CD4-positive, alpha-beta T cell (primary cell): Measurements from ENCODE around the gene TRMT44. TPM values are rescaled to one million over a fixed set of nuclear protein-coding genes. Genes with fewer than 3 reads are reported as not detected.
A peak's percentile ranks its signal among the peaks of the same experiment; 100 is the strongest.

Source experiments
- ATAC-seq: fragments of 200-7000 bp; cut with Tn5 transposase; one replicate; pipeline ENCODE4 v1.10.0; 2022; ENCODE audit warnings: mild to moderate bottlenecking; ENCODE audit not compliant: poor library complexity
- CTCF ChIA-PET: fragments of 350-600 bp; sonication (Branson Sonifier 250); formaldehyde crosslinking; loops from one replicate; lab custom pipeline; 2021; ENCODE audit warnings: antibody characterized with exemption, inconsistent platforms; lab: Charles Lee
- POLR2A ChIA-PET: fragments of 350-600 bp; sonication (Branson Sonifier 250); formaldehyde crosslinking; loops from one replicate; lab custom pipeline; 2021; ENCODE audit warnings: antibody characterized with exemption, inconsistent platforms; lab: Charles Lee
- DNase-seq, 14 experiments: peaks; one replicate each; pipeline ENCODE4 v3.0.0-alpha.2; 2013 to 2020; ENCODE audit warnings: mixed read lengths in 2 of 14
- H3K27ac ChIP-seq, 2 donors: one replicate each; pipeline versions ENCODE4 v1.5.1 to v1.7.0; 2013; ENCODE audit warnings: low read length in 2 of 2, low read depth in 1 of 2, mild to moderate bottlenecking in 1 of 2
- H3K27me3 ChIP-seq, 2 experiments: 1 replicate in 1 of 2; 2 replicates in 1 of 2; pipeline versions ENCODE4 v1.6.1 to v1.7.0; 2013; ENCODE audit warnings: low read length in 2 of 2, control low read depth in 1 of 2, mild to moderate bottlenecking in 1 of 2, moderate library complexity in 1 of 2; ENCODE audit not compliant: insufficient read depth in 2 of 2, control insufficient read depth in 1 of 2
- H3K36me3 ChIP-seq: one replicate; pipeline ENCODE4 v1.6.1; 2013; ENCODE audit warnings: low read length, control low read depth; ENCODE audit not compliant: insufficient read depth
- H3K4me1 ChIP-seq: one replicate; pipeline ENCODE4 v1.6.1; 2013; ENCODE audit warnings: low read length, control low read depth; ENCODE audit not compliant: insufficient read depth
- H3K4me3 ChIP-seq: one replicate; pipeline ENCODE4 v1.5.1; 2013; ENCODE audit warnings: mild to moderate bottlenecking, low read length, moderate library complexity
- H3K9me3 ChIP-seq, 2 experiments: 1 replicate in 1 of 2; 2 replicates in 1 of 2; pipeline versions ENCODE4 v1.6.1 to v1.7.0; 2013; ENCODE audit warnings: low read length in 2 of 2, mild to moderate bottlenecking in 2 of 2, control low read depth in 1 of 2, moderate library complexity in 1 of 2; ENCODE audit not compliant: control insufficient read depth in 1 of 2, insufficient read depth in 1 of 2
- H3K27ac Mint-ChIP-seq: one replicate; pipeline ENCODE4 v1.8.0; 2020; ENCODE audit warnings: mixed read lengths
- H3K27me3 Mint-ChIP-seq: one replicate; pipeline ENCODE4 v1.8.0; 2021; ENCODE audit warnings: mixed read lengths
- H3K36me3 Mint-ChIP-seq: one replicate; pipeline ENCODE4 v1.8.0; 2021; ENCODE audit warnings: low read depth, mixed read lengths
- H3K4me1 Mint-ChIP-seq: one replicate; pipeline ENCODE4 v1.8.0; 2021; ENCODE audit warnings: low read depth, mixed read lengths
- H3K4me3 Mint-ChIP-seq: one replicate; pipeline ENCODE4 v1.8.0; 2020; ENCODE audit warnings: mild to moderate bottlenecking, mixed read lengths
- H3K9me3 Mint-ChIP-seq: one replicate; pipeline ENCODE4 v1.8.0; 2020; ENCODE audit warnings: mixed read lengths
- CTCF ChIP-seq: fragments of 200-600 bp; IDR thresholded peaks from one replicate; pipeline ENCODE4 v1.8.0; 2022; ENCODE audit warnings: antibody characterized with exemption, mild to moderate bottlenecking
- intact Hi-C, 2 experiments: fragments of 100-400 bp; cut with DNase I in 1 of 2; cut with micrococcal nuclease in 1 of 2; formaldehyde crosslinking; loops; one replicate each; pipeline versions ENCODE4 v1.15.1 to v1.9.0; 2023 to 2025; cut with DNase I, micrococcal nuclease
- total RNA-seq, 174 experiments: library from RNA in 2 of 174; stranded (reverse) in 2 of 174; gene quantifications; one replicate each; pipeline ENCODE4 v1.2.3 and lab custom pipeline; 2021 to 2026

The TRMT44 gene
- total RNA-seq, 2 experiments from 2014 or later: 25.6 to 29.2 TPM

- peaks cover 67% of the 10 kb centered on the region for H3K4me1 Mint-ChIP-seq
- no peak overlapping the region for H3K4me3 ChIP-seq
- peaks cover 34% of the 10 kb centered on the region for H3K4me1 ChIP-seq
- H3K4me3 Mint-ChIP-seq: peak overlapping the region; percentile 87
- POLR2A ChIA-PET: no interaction called here
- intact Hi-C loops: no loop called here
- H3K36me3 Mint-ChIP-seq: peaks cover 43% of the 10 kb centered on the region
- TF ChIP-seq CTCF: no peak
- H3K27ac ChIP-seq: no peak overlapping the region
- H3K27me3 Mint-ChIP-seq: no peaks in the 10 kb centered on the region
- H3K9me3 ChIP-seq: no peaks in the 10 kb centered on the region
- peaks cover 2% of the 10 kb centered on the region for H3K9me3 Mint-ChIP-seq
- H3K27ac Mint-ChIP-seq: no peak overlapping the region
- CTCF ChIA-PET: no interaction called here
- ATAC-seq (no peak), DNase-seq (no peak)
- peaks cover 16% of the 10 kb centered on the region for H3K36me3 ChIP-seq
- H3K27me3 ChIP-seq: no peaks in the 10 kb centered on the region
Measured at GRCh38 chr4:8443801-8444200, 3.2 kb downstream of the TRMT44 start.

- no peak for TF ChIP-seq CTCF
- no peak for DNase-seq
- no peak for ATAC-seq
- intact Hi-C loops: no loop called here
- Mint-ChIP-seq H3K4me1 (peaks cover 46% of the 10 kb centered on the region), H3K27ac (no peak overlapping the region), H3K9me3 (no peaks in the 10 kb centered on the region), H3K36me3 (peaks cover 56% of the 10 kb centered on the region), H3K4me3 (peak overlapping the region; percentile 11), H3K27me3 (no peaks in the 10 kb centered on the region)
- Histone ChIP-seq H3K4me1 (peaks cover 22% of the 10 kb centered on the region), H3K27ac (no peak overlapping the region), H3K27me3 (no peaks in the 10 kb centered on the region), H3K36me3 (peaks cover 36% of the 10 kb centered on the region), H3K4me3 (no peak overlapping the region), H3K9me3 (no peaks in the 10 kb centered on the region)
- ChIA-PET POLR2A (no interaction called here), CTCF (no interaction called here)
Measured at GRCh38 chr4:8446122-8446521, 5.5 kb downstream of the TRMT44 start.

- ChIA-PET POLR2A (interaction anchor here (1.0 kb wide), 1 partner anchor 252 kb away, joined by 3 read pairs; the partner anchor contains the start of gene SH3TC1), CTCF (no interaction called here)
- no peak overlapping the region for H3K4me3 Mint-ChIP-seq
- no peaks in the 10 kb centered on the region for H3K27me3 Mint-ChIP-seq
- Histone ChIP-seq H3K36me3 (peaks cover 75% of the 10 kb centered on the region), H3K4me3 (no peak overlapping the region), H3K4me1 (no peaks in the 10 kb centered on the region), H3K9me3 (no peaks in the 10 kb centered on the region), H3K27ac (no peak overlapping the region), H3K27me3 (no peaks in the 10 kb centered on the region)
- no peaks in the 10 kb centered on the region for H3K9me3 Mint-ChIP-seq
- DNase-seq (no peak), ATAC-seq (no peak)
- H3K36me3 Mint-ChIP-seq: peaks cover 91% of the 10 kb centered on the region
- intact Hi-C loops: no loop called here
- TF ChIP-seq CTCF: no peak
- no peak overlapping the region for H3K27ac Mint-ChIP-seq
- no peaks in the 10 kb centered on the region for H3K4me1 Mint-ChIP-seq
Measured at GRCh38 chr4:8451440-8452182, 11.0 kb downstream of the TRMT44 start.
